GM21529 (cell line): ENCODE results near the gene LRRC7.

Experiments used
- ATAC-seq: cut with Tn5 transposase; IDR thresholded peaks from one replicate; pipeline ENCODE4 v1.9.1; 2021; ENCODE audit not compliant: unreplicated experiment

The LRRC7 gene

GRCh38 chr1:69765951-69766350 lies 198.2 kb downstream of the LRRC7 start:
- no peak for ATAC-seq

- ATAC-seq, result no peak
Measured at GRCh38 chr1:69766431-69767180, 198.9 kb downstream of the LRRC7 start.

GRCh38 chr1:69776555-69776954 lies 208.8 kb downstream of the LRRC7 start:
- no peak for ATAC-seq

- ATAC-seq, result no peak
Measured at GRCh38 chr1:69777423-69777822, 209.7 kb downstream of the LRRC7 start.

- ATAC-seq, result no peak
Measured at GRCh38 chr1:69777971-69778370, 210.2 kb downstream of the LRRC7 start.

- no peak for ATAC-seq
Measured at GRCh38 chr1:69787151-69787550, 219.4 kb downstream of the LRRC7 start.

- no peak for ATAC-seq
Measured at GRCh38 chr1:69791311-69791710, 223.6 kb downstream of the LRRC7 start.

- no peak for ATAC-seq
Measured at GRCh38 chr1:69794831-69795230, 227.1 kb downstream of the LRRC7 start.

- no peak for ATAC-seq
Measured at GRCh38 chr1:69814926-69815325, 247.2 kb downstream of the LRRC7 start.

- no peak for ATAC-seq
Measured at GRCh38 chr1:69824932-69825331, 257.2 kb downstream of the LRRC7 start.

- no peak for ATAC-seq
Measured at GRCh38 chr1:69827732-69828131, 260.0 kb downstream of the LRRC7 start.

- no peak for ATAC-seq
Measured at GRCh38 chr1:69833536-69833935, 265.8 kb downstream of the LRRC7 start.

GRCh38 chr1:69834336-69834735 lies 266.6 kb downstream of the LRRC7 start:
- ATAC-seq, result no peak

GRCh38 chr1:69835955-69836354 lies 268.2 kb downstream of the LRRC7 start:
- ATAC-seq, result no peak

GRCh38 chr1:69836971-69837636 lies 269.4 kb downstream of the LRRC7 start:
- no peak for ATAC-seq

- ATAC-seq, result no peak
Measured at GRCh38 chr1:69842326-69842725, 274.6 kb downstream of the LRRC7 start.

GRCh38 chr1:69845655-69846054 lies 277.9 kb downstream of the LRRC7 start:
- no peak for ATAC-seq

GRCh38 chr1:69846267-69846666 lies 278.5 kb downstream of the LRRC7 start:
- no peak for ATAC-seq

GRCh38 chr1:69847670-69848069 lies 279.9 kb downstream of the LRRC7 start:
- ATAC-seq, result no peak

- ATAC-seq, result no peak
Measured at GRCh38 chr1:69852151-69852550, 284.4 kb downstream of the LRRC7 start.

GRCh38 chr1:69852706-69853105 lies 285.0 kb downstream of the LRRC7 start:
- no peak for ATAC-seq

- no peak for ATAC-seq
Measured at GRCh38 chr1:69858534-69858933, 290.8 kb downstream of the LRRC7 start.

GRCh38 chr1:69861641-69862040 lies 293.9 kb downstream of the LRRC7 start:
- no peak for ATAC-seq
